HG03175 (cell line): Measurements from ENCODE around the gene CNTN6.

ENCODE experiments used
- ATAC-seq: cut with Tn5 transposase; IDR thresholded peaks from one replicate; pipeline ENCODE4 v1.9.1; 2021; ENCODE audit warnings: mild to moderate bottlenecking, moderate library complexity; ENCODE audit not compliant: unreplicated experiment

Gene CNTN6

GRCh38 chr3:1400571-1400970 lies 307.7 kb downstream of the CNTN6 start:
- ATAC-seq = no peak

- no peak for ATAC-seq
Observed at GRCh38 chr3:1404270-1404962, 311.6 kb downstream of the CNTN6 start.

- no peak for ATAC-seq
Observed at GRCh38 chr3:1406250-1406649, 313.4 kb downstream of the CNTN6 start.

- ATAC-seq = no peak
Observed at GRCh38 chr3:1421577-1421976, 328.8 kb downstream of the CNTN6 start.

GRCh38 chr3:1423566-1424089 lies 330.8 kb downstream of the CNTN6 start:
- no peak for ATAC-seq

GRCh38 chr3:1439395-1439794 lies 346.6 kb downstream of the CNTN6 start:
- ATAC-seq = no peak

GRCh38 chr3:1442271-1442670 lies 349.4 kb downstream of the CNTN6 start:
- no peak for ATAC-seq

GRCh38 chr3:1444195-1444594 lies 351.4 kb downstream of the CNTN6 start:
- ATAC-seq = no peak

GRCh38 chr3:1446531-1446930 lies 353.7 kb downstream of the CNTN6 start:
- ATAC-seq = no peak

GRCh38 chr3:1447452-1447851 lies 354.6 kb downstream of the CNTN6 start:
- ATAC-seq = no peak

GRCh38 chr3:1448443-1448842 lies 355.6 kb downstream of the CNTN6 start:
- no peak for ATAC-seq
